ENCODE measurements around the gene AHSG. TPM values are rescaled to one million over a fixed set of nuclear protein-coding genes. Genes with fewer than 3 reads are reported as not detected.

The AHSG gene
- total and polyA plus RNA-seq, 2 experiments from 2014 or later: 0.10 to 0.18 TPM

Small RNA genes lying within 50 kb of the gene (small RNA-seq; reads per million reads assigned to genes)
- gene RF00017 (ENCODE audit: low replicate concordance): not detected

Other genes starting within 250 kb of the AHSG start
- gene CRYGS, start 68.7 kb upstream of the AHSG start, total RNA-seq (2014; rRNA removed; shearing (Covaris generic)): 0.74 and 2.9 TPM in 2 replicates
- 1.8 and 2.0 TPM in 2 replicates for gene CRYGS, start 68.7 kb upstream of the AHSG start, polyA plus RNA-seq (2016; fragmentation: Nextera tagmentation; extraction: Ambion mirVana)
- 16.7 and 22.6 TPM in 2 replicates for gene TBCCD1, start 45.7 kb upstream of the AHSG start, total RNA-seq (2014; rRNA removed; shearing (Covaris generic))
- 5.8 and 7.3 TPM in 2 replicates for gene TBCCD1, start 45.7 kb upstream of the AHSG start, polyA plus RNA-seq (2016; fragmentation: Nextera tagmentation; extraction: Ambion mirVana)
- gene DNAJB11, start 42.3 kb upstream of the AHSG start, total RNA-seq (2014; rRNA removed; shearing (Covaris generic)): 72.5 and 72.6 TPM in 2 replicates
- gene DNAJB11, start 42.3 kb upstream of the AHSG start, polyA plus RNA-seq (2016; fragmentation: Nextera tagmentation; extraction: Ambion mirVana): 66.3 and 85.6 TPM in 2 replicates
- not detected in 2 replicates for gene FETUB, start 27.3 kb downstream of the AHSG start, total RNA-seq (2014; rRNA removed; shearing (Covaris generic))
- gene FETUB, start 27.3 kb downstream of the AHSG start, polyA plus RNA-seq (2016; fragmentation: Nextera tagmentation; extraction: Ambion mirVana): 0.26 TPM in 1 of 2 replicates, not detected in the other
- gene HRG, start 53.0 kb downstream of the AHSG start, total RNA-seq (2014; rRNA removed; shearing (Covaris generic)): not detected in 2 replicates
- not detected in 2 replicates for gene HRG, start 53.0 kb downstream of the AHSG start, polyA plus RNA-seq (2016; fragmentation: Nextera tagmentation; extraction: Ambion mirVana)
- gene KNG1, start 104.3 kb downstream of the AHSG start, total RNA-seq (2014; rRNA removed; shearing (Covaris generic)): 0.49 TPM in 1 of 2 replicates, not detected in the other
- 0.09 TPM in 1 of 2 replicates, not detected in the other for gene KNG1, start 104.3 kb downstream of the AHSG start, polyA plus RNA-seq (2016; fragmentation: Nextera tagmentation; extraction: Ambion mirVana)
- 666 and 697 TPM in 2 replicates for gene EIF4A2, start 170.5 kb downstream of the AHSG start, total RNA-seq (2014; rRNA removed; shearing (Covaris generic))
- 386 and 433 TPM in 2 replicates for gene EIF4A2, start 170.5 kb downstream of the AHSG start, polyA plus RNA-seq (2016; fragmentation: Nextera tagmentation; extraction: Ambion mirVana)
- gene RFC4, start 193.4 kb downstream of the AHSG start, total RNA-seq (2014; rRNA removed; shearing (Covaris generic)): 107 and 109 TPM in 2 replicates
- 60.3 and 73.3 TPM in 2 replicates for gene RFC4, start 193.4 kb downstream of the AHSG start, polyA plus RNA-seq (2016; fragmentation: Nextera tagmentation; extraction: Ambion mirVana)
- not detected in 2 replicates for gene ADIPOQ, start 229.7 kb downstream of the AHSG start, total RNA-seq (2014; rRNA removed; shearing (Covaris generic))
- not detected in 2 replicates for gene ADIPOQ, start 229.7 kb downstream of the AHSG start, polyA plus RNA-seq (2016; fragmentation: Nextera tagmentation; extraction: Ambion mirVana)